K562 (cell line): ENCODE measurements around the gene SNPH. TPM values are rescaled to one million over a fixed set of nuclear protein-coding genes. Genes with fewer than 3 reads are reported as not detected.

Experiments used
- ATAC-seq: fragments of 200-7000 bp; cut with Tn5 transposase; 3 replicates; pipeline ENCODE4 v1.9.1; 2020; ENCODE audit warnings: moderate library complexity
- BruUV-seq: library from RNA; stranded (reverse); fragments of 400-500 nt; replicated peaks from 2 replicates; lab custom pipeline; 2021; lab: Mats Ljungman, UMichigan
- CTCF ChIA-PET: fragments of 300-600 bp; formaldehyde crosslinking; extraction: SDS; loops from one replicate; lab custom pipeline; 2021; ENCODE audit warnings: low intra/inter-chr PET ratio; lab: Yijun Ruan, JAX
- POLR2A ChIA-PET: fragments of 300-600, 350-650 bp; sonication (Branson Sonifier 250); formaldehyde crosslinking; extraction: SDS; loops from one replicate; lab custom pipeline; 2021; ENCODE audit warnings: antibody characterized with exemption, inconsistent platforms; lab: Yijun Ruan, JAX
- DNase-seq, 4 experiments: peaks; one replicate each; pipeline versions ENCODE4 v3.0.0 to v3.0.0-alpha.2; 2011 to 2018; ENCODE audit warnings: low spot score in 3 of 4, mixed read lengths in 3 of 4; ENCODE audit errors: extremely low read depth in 1 of 4
- FAIRE-seq: peaks from 2 replicates; lab custom pipeline; 2011; peaks lifted over from hg19 to GRCh38; lab: Jason Lieb, UNC
- H2AFZ ChIP-seq: 2 replicates; pipeline ENCODE4 v1.6.0; 2011; ENCODE audit warnings: low read depth, low read length, control low read depth, inconsistent platforms
- H3K27ac ChIP-seq: fragments of 200-600 bp; 3 replicates; pipeline ENCODE4 v1.8.0; 2011; ENCODE audit warnings: low read depth, mild to moderate bottlenecking, control low read depth, inconsistent platforms, low read length, moderate library complexity, mixed read lengths; ENCODE audit errors: extremely low read depth
- H3K27me3 ChIP-seq, 2 experiments: fragments of 300-600 bp in 1 of 2; 2 replicates in 1 of 2; 3 replicates in 1 of 2; pipeline versions ENCODE4 v1.6.0 to v1.8.0; 2011; ENCODE audit warnings: inconsistent platforms in 2 of 2, low read length in 2 of 2, mild to moderate bottlenecking in 1 of 2, mixed read lengths in 1 of 2, moderate library complexity in 1 of 2; ENCODE audit not compliant: control insufficient read depth in 2 of 2, insufficient read depth in 2 of 2
- H3K36me3 ChIP-seq: fragments of 300-600 bp; 3 replicates; pipeline ENCODE4 v1.8.0; 2011; ENCODE audit warnings: mild to moderate bottlenecking, low read length, inconsistent platforms; ENCODE audit not compliant: control insufficient read depth, insufficient read depth
- H3K4me1 ChIP-seq, 2 experiments: fragments of 200-600 bp in 1 of 2; replicated peaks in 1 of 2; 2 replicates in 1 of 2; 3 replicates in 1 of 2; pipeline versions ENCODE4 v1.5.1 to v1.8.0; 2011; ENCODE audit warnings: inconsistent platforms in 2 of 2, low read length in 2 of 2, mild to moderate bottlenecking in 1 of 2, mixed read lengths in 1 of 2, moderate library complexity in 1 of 2; ENCODE audit not compliant: control insufficient read depth in 2 of 2, insufficient read depth in 2 of 2
- H3K4me2 ChIP-seq: 2 replicates; pipeline ENCODE4 v1.6.1; 2011; ENCODE audit warnings: low read length, control low read depth, inconsistent platforms, mixed read lengths; ENCODE audit not compliant: insufficient read depth
- H3K4me3 ChIP-seq: fragments of 200-600 bp; sonication (generic), shearing (Covaris generic); 2 replicates; pipeline ENCODE4 v1.5.1; 2016; ENCODE audit warnings: control low read depth, inconsistent platforms
- H3K79me2 ChIP-seq: fragments of 200-600 bp; 3 replicates; pipeline ENCODE4 v1.8.0; 2011; ENCODE audit warnings: low read length, inconsistent platforms; ENCODE audit not compliant: control insufficient read depth, insufficient read depth
- H3K9ac ChIP-seq, 2 experiments: 2 replicates each; pipeline versions ENCODE4 v1.6.0 to v1.6.1; 2011; ENCODE audit warnings: low read depth in 2 of 2, low read length in 2 of 2, control low read depth in 1 of 2, inconsistent platforms in 1 of 2, mild to moderate bottlenecking in 1 of 2, mixed read lengths in 1 of 2; ENCODE audit not compliant: insufficient read depth in 1 of 2
- H3K9me1 ChIP-seq: one replicate; pipeline ENCODE4 v1.6.0; 2011; ENCODE audit warnings: inconsistent platforms, mild to moderate bottlenecking, low read length, moderate library complexity; ENCODE audit not compliant: control insufficient read depth, insufficient read depth
- H3K9me3 ChIP-seq: replicated peaks from 2 replicates; pipeline ENCODE4 v1.5.1; 2011; ENCODE audit warnings: low read depth, low read length, inconsistent platforms; ENCODE audit not compliant: control insufficient read depth, insufficient read depth
- H4K20me1 ChIP-seq: replicated peaks from 2 replicates; pipeline ENCODE4 v1.6.1; 2011; ENCODE audit warnings: low read length, inconsistent platforms, mixed read lengths; ENCODE audit not compliant: control insufficient read depth, insufficient read depth
- KLF1 ChIP-seq: fragments of 450-650 bp; IDR thresholded peaks from 2 replicates; pipeline ENCODE4 v1.6.1; 2016; ENCODE audit warnings: missing genetic modification characterization, missing compliant biosample characterization
- POLR2AphosphoS5 ChIP-seq: IDR thresholded peaks from 2 replicates; pipeline ENCODE4 v1.6.1; 2011; ENCODE audit warnings: mild to moderate bottlenecking, low read depth, low read length, moderate library complexity; ENCODE audit not compliant: control insufficient read depth, insufficient read depth
- ZBTB43 ChIP-seq: sonication (generic); formaldehyde crosslinking; IDR thresholded peaks from 2 replicates; pipeline ENCODE4 v1.8.0; 2023; ENCODE audit warnings: mild to moderate bottlenecking, missing genetic modification reagents
- ZNF12 ChIP-seq: sonication (generic); formaldehyde crosslinking; IDR thresholded peaks from 2 replicates; pipeline ENCODE4 v1.4.0; 2020; ENCODE audit warnings: mild to moderate bottlenecking, missing genetic modification reagents
- ZNF311 ChIP-seq: fragments of 250-450 bp; sonication (Bioruptor Pico); IDR thresholded peaks from 2 replicates; pipeline ENCODE4 v1.4.0; 2020; ENCODE audit warnings: mild to moderate bottlenecking, moderate library complexity
- ZNF436 ChIP-seq: fragments of 250-450, 450-650 bp; sonication (Bioruptor Pico); formaldehyde crosslinking; IDR thresholded peaks from 2 replicates; pipeline ENCODE4 v1.7.0; 2020; ENCODE audit warnings: mild to moderate bottlenecking
- ZNF785 ChIP-seq: fragments of 250-450 bp; sonication (Bioruptor Pico); IDR thresholded peaks from 2 replicates; pipeline ENCODE4 v1.4.0; 2020; ENCODE audit warnings: mild to moderate bottlenecking
- WGBS: fragments of 100-300 bp; shearing (Covaris generic); methylation state at CpG from one replicate; pipeline ENCODE4 v1.1.6; 2016; ENCODE audit warnings: low coverage, mixed read lengths; ENCODE audit not compliant: insufficient coverage; ENCODE audit errors: missing lambda C conversion rate; 5-methylcytosine and 5-hydroxymethylcytosine counted together
- in situ Hi-C: fragments of 300-500 bp; cut with MboI; formaldehyde crosslinking; loops from 4 replicates; pipeline ENCODE4 v1.15.0; 2018; ENCODE audit warnings: inconsistent platforms, mixed read lengths
- intact Hi-C: fragments of 100-400 bp; cut with micrococcal nuclease; formaldehyde crosslinking; loops from 2 replicates; pipeline ENCODE4 v1.14.2; 2022
- polyA plus RNA-seq, 8 experiments: library from polyadenylated mRNA; depleted of rRNA in 4 of 8; stranded (reverse) in 5 of 8; unstranded in 3 of 8; fragments of >200 nt; fragmentation: Nextera tagmentation in 2 of 8; fragmentation: Illumina TruSeq in 1 of 8; extraction: Ambion mirVana in 2 of 8; extraction: Trizol in 1 of 8; gene quantifications; 2 replicates each; pipeline versions ENCODE4 v1.2.1 to v1.2.3, GENCODE V29; 2011 to 2014; ENCODE audit warnings: inconsistent platforms in 1 of 8, missing spikeins in 1 of 8
- total RNA-seq, 7 experiments: library from RNA; depleted of rRNA in 6 of 7; stranded (reverse); fragments of >200 nt in 6 of 7; fragmentation: Illumina TruSeq in 2 of 7; extraction: Trizol in 2 of 7; gene quantifications; 2 replicates each; pipeline versions ENCODE4 v1.2.1 to v1.2.3, GENCODE V29; 2011 to 2021; ENCODE audit warnings: low replicate concordance in 1 of 7

The SNPH gene
- total and polyA plus RNA-seq, 9 of the 15 experiments (the other 6 are each of a cell fraction or from before 2014, with no cell fraction given), result 0.03 to 4.2 (median 1.4) TPM

- Histone ChIP-seq H3K27me3 (no peaks in the 10 kb centered on the region), H3K79me2 (no peaks in the 10 kb centered on the region), H3K4me1 (peaks cover 0 to 6% of the 10 kb centered on the region in 2 experiments; a peak in 1 of 5 replicates), H3K9me3 (no peaks in the 10 kb centered on the region), H3K4me3 (no peak overlapping the region), H3K9me1 (no peaks in the 10 kb centered on the region), H3K36me3 (no peaks in the 10 kb centered on the region; the same call in 2 of the 3 replicates), H3K9ac (0 out of 4 replicates have a peak overlapping the region, but pooled peaks of 1 of the 2 experiments have one; percentile 1), H3K27ac (no peak overlapping the region), H4K20me1 (peaks cover 3% of the 10 kb centered on the region; the same call in 1 of the 2 replicates), H3K4me2 (no peak overlapping the region), H2AFZ (no peak overlapping the region)
- intact Hi-C loops (no loop called here), in situ Hi-C loops (no loop called here)
- 52% methylated on average over 5 of the region's 8 CpGs for WGBS
- CTCF ChIA-PET, result no interaction called here
- BruUV-seq, result no TSS peak
- POLR2A ChIA-PET, result no interaction called here
- no peak for FAIRE-seq
- no peak for ATAC-seq
- no peak for DNase-seq
- TF ChIP-seq ZNF785 (CRISPR knock-in tag) (no peak), ZNF12 (CRISPR knock-in tag) (no peak), ZNF436 (no peak), POLR2AphosphoS5 (no peak), KLF1 (tag) (no peak), ZBTB43 (CRISPR knock-in tag) (no peak), ZNF311 (no peak)
- TF ChIP-seq, all 486 proteins: peak for 0
Measured at GRCh38 chr20:1294497-1294896, 28.4 kb downstream of the SNPH start.
